ENCODE data around the gene PAFAH1B1.
"Not testable (repeated sequence)": the region's sequence is repeated elsewhere in the genome, so short reads cannot be mapped to it uniquely, and the experiment has no call there.

Gene PAFAH1B1

DNA sequence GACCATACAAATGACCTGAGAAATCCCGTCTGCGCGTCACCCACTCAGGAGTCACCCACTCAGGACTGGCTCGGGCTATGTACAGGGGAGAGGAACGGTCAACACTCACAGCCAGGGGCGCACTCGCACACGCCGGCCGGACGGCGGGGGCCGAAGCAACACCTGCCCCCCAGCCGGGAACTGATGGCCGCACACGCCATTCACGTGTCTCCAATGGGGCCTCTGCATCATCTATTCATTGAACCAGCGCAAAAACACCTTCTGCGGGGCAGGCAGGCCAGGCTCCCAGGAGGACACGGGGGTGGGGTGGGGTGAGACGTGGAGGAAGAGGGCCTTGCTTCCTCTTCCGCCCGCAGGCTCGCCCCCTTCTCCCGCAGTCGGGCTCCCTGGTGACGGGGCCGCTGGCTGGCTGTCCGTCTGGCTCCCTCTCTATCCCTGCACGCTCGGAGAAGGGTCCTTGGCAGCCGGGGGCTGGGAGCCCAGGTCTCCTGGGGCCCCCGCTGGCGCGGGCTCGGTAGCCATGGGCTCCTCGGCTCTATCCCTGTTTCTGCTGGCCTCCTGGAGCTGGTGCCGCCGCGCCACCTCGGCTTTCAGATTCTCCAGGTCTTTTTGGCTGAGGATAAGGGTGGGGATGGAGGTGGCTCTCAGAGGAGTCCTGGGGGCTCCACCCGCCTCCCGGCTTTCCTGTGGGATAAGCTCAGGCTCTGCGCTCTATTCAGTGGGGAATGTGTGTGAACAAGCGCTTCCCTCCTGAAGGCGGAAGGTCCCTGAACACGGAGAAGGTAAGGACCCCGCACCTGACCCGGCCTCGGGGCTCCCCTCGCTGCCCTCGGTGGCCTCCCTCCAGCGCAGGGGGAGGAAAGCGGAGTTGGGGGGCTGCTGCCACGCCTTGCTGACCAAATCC lies 97.0 kb downstream of the PAFAH1B1 start:
- DNase-seq = no peak

DNA sequence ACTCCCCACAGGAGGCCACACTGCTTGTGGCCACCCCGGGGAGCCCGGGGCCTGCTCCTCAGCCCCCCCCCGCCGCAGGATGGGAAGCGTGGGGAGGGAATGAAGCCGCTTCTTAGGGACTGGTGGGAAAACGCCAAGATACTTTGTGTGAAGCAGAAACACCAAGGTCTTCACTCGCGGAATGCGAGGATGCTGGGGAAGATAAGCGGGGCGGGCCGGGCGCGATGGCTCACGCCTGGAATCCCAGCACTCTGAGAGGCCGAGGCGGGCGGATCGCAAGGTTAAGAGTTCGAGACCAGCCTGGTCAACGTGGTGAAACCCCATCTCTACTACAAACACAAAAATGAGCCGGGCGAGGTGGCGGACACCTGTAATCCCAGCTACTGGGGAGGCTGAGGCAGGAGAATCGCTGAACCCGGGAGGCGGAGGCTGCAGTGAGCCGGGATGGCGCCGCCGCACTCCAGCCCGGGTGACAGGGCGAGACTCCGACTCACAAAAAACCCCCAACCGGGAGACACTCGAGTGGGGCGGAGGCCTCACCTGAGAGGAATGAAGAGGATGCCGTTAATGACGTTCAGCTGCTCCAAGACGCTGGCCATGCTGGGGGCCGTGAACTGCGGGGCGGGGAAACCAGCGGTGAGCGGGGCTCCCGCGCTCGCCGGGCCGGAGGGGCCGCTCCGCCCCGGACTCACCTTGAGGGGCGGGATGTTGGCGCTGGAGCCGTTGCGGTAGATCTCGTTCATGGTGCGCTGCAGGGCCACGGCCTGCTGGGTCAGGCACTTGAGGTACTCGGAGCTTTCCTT lies 97.8 kb downstream of the PAFAH1B1 start:
- DNase-seq = no peak

- DNase-seq = no peak
Measured at GRCh38 chr17:2691965-2692780, 98.7 kb downstream of the PAFAH1B1 start.

DNA sequence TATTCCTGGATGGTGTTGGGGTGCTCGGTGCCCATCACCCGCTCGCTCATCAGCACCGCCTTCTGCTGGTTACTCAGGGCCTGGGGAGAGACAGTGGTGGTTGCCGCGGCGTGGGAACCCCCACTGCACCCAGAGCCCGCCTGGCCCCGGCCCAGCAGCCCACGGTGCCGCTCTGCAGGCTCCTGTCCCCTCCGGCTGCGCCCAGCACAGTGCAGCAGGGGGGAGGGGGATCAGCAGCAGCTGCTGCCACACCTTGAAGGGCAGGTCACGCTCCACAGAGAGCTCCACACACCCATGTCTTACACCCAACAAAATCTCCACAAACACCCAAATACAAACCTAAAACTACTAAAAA lies 99.3 kb downstream of the PAFAH1B1 start:
- no peak for DNase-seq

- DNase-seq = no peak
Measured at GRCh38 chr17:2693561-2694380, 100.3 kb downstream of the PAFAH1B1 start.

- DNase-seq = no peak
Measured at GRCh38 chr17:2694381-2695242, 101.2 kb downstream of the PAFAH1B1 start.

GRCh38 chr17:2695243-2695960 lies 101.9 kb downstream of the PAFAH1B1 start:
- no peak for DNase-seq

GRCh38 chr17:2695961-2696760 lies 102.7 kb downstream of the PAFAH1B1 start:
- no peak for DNase-seq

- DNase-seq = no peak
Measured at GRCh38 chr17:2697611-2698162, 104.2 kb downstream of the PAFAH1B1 start.

DNA sequence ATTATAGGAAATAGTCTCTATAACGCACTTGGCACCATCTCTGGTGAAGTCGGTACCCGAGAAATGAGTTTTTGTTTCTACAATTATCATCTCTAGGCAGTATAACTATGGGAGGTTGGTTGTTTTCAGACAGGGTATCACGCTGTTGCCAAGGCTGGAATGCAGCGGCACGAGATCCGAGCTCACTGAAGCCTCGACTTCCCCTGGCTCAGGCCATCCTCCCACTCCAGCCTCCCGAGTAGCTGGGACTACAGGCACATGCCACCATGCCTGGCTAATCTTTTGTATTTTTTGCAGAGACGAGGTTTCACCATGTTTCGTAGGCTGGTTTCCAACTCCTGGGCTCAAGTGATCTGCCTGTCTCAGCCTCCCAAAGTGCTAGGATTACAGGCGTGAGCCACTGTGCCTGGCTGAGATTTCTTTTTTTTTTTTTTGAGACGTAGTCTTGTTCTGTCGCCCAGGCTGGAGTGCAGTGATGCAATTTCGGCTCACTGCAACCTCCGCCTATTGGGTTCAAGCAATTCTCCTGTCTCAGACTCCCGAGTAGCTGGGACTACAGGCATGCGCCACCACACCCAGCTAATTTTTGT lies 105.9 kb downstream of the PAFAH1B1 start:
- DNase-seq = not testable (repeated sequence)

DNA sequence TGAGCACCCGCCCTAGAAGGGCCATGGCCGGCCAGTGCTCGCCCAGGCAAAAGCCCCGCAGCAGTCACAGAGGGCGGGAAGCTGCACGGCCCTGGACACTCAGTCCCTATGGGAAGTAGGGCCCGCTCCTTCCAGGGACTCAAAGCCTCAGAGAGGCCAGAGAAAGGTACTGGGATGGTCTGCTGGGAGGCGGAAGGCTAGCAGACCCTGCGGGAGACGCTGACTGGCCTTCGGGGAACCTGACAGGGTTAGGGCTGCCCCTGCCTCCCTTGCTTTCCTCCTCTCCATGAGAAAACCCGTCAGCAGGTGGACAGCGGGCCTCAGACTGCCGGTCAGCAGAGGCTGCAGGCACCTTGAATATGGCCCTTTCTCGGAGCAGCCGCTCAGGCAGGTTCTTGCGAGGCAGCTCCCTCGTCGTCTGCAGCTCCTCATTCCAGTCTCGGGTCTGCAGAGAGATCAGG lies 106.6 kb downstream of the PAFAH1B1 start:
- DNase-seq = no peak

- DNase-seq = no peak
Measured at GRCh38 chr17:2700491-2701141, 107.2 kb downstream of the PAFAH1B1 start.

GRCh38 chr17:2701161-2701995 lies 107.9 kb downstream of the PAFAH1B1 start:
- no peak for DNase-seq

GRCh38 chr17:2701996-2702741 lies 108.7 kb downstream of the PAFAH1B1 start:
- no peak for DNase-seq

DNA sequence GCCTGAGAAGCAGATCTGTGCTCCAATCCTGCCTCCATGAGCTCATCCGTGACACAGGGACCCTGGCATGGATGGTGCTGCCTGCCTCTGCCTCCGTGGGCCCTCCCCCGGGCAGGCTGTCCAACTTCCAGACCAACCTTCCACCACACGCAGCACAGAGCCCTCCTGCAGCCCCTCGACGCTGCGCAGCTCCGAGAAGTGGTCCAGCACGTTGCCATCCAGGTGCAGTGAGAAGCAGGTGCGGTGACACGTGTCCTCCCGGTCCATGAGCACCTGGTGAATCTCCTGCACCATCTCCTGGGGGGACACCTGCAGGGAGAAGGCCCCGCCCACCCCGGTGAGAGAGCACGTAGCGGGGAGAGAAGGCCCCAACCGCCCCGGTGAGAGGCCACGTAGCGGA lies 109.7 kb downstream of the PAFAH1B1 start:
- DNase-seq = no peak

GRCh38 chr17:2703606-2704005 lies 110.2 kb downstream of the PAFAH1B1 start:
- DNase-seq = no peak

All from T1000 (cell line).